Epithelial cell of esophagus (primary cell): ENCODE data around the gene CARMIL3.

ENCODE experiments used
- DNase-seq: peaks from one replicate; pipeline ENCODE4 v3.0.0; 2010; ENCODE audit warnings: low read depth
- H3K4me3 ChIP-seq: 2 replicates; pipeline ENCODE4 v1.5.1; 2011; ENCODE audit warnings: mild to moderate bottlenecking, low read length, control low read depth
- CTCF ChIP-seq: IDR thresholded peaks from 2 replicates; pipeline ENCODE4 v1.5.1; 2011; ENCODE audit warnings: low read depth, mild to moderate bottlenecking, low read length, control low read depth, inconsistent platforms; ENCODE audit not compliant: insufficient read depth; ENCODE audit errors: missing control alignments

Gene CARMIL3

GRCh38 chr14:24113801-24114531, 62.2 kb downstream of the CARMIL3 start:
- peak overlapping the region; percentile 92 for H3K4me3 ChIP-seq
- no peak for TF ChIP-seq CTCF
- peak; percentile 88 for DNase-seq

DNA sequence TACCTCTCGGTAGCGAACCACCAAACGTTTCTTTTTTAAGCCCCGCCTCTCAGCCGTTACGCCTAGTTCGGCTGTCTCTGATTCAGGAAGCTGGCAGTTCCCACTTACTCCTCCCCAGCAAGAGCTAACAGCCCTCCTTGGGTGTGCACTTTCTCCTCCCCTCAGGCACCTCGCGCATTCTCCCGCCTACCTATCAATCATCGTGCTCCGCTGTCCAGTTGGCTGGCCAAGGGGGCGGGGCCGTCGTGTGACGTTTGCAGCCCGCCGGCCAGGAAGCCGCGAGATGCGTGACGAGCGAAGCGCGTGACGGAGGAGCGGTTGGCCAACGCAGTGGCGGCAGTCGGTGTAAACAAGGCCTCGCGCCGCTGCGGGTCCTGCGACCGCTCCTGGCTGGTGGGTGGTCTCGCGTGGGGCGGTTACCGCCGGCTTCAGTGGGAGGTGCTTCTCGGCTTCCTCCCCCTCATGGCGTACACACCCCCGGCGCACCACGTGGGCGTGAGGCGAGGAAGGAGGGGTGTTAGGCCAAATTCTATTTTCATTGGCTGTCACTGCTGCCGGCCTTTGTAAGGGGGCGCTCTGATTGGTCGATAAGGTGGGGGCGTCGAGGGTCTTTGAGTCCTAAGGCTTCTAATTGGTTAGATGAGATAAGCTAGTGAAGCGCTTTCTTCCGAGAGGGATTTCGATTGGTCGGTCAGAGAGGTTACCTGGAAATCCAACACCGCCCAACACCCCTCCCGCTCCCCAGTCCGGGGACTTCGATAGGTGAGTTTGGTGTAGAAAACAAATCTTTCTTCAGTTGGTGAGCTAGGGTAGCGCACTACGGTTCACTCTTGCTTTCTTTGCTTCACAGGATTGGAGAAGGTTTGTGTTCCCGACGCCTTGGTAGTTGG, 63.0 kb downstream of the CARMIL3 start, which contains the start of the genes DCAF11 and NRL:
Gene DCAF11, plus strand, starts transcription at position 246 of the 890 bp plus-strand sequence. CDS start 818 bp downstream, outside the sequence.
Gene NRL, minus strand, starts transcription at position 418 of the 890 bp plus-strand sequence. CDS start 32,101 bp downstream, outside the sequence.
- no peak for TF ChIP-seq CTCF
- peak within 1 kb of the TSS; percentile 92 for H3K4me3 ChIP-seq
- DNase-seq, result peak; percentile 100

- TF ChIP-seq CTCF, result no peak
- no peak for DNase-seq
- peak overlapping the region; percentile 92 for H3K4me3 ChIP-seq
These were observed 63.8 kb downstream of the CARMIL3 start for GRCh38 chr14:24115422-24116127.

DNA sequence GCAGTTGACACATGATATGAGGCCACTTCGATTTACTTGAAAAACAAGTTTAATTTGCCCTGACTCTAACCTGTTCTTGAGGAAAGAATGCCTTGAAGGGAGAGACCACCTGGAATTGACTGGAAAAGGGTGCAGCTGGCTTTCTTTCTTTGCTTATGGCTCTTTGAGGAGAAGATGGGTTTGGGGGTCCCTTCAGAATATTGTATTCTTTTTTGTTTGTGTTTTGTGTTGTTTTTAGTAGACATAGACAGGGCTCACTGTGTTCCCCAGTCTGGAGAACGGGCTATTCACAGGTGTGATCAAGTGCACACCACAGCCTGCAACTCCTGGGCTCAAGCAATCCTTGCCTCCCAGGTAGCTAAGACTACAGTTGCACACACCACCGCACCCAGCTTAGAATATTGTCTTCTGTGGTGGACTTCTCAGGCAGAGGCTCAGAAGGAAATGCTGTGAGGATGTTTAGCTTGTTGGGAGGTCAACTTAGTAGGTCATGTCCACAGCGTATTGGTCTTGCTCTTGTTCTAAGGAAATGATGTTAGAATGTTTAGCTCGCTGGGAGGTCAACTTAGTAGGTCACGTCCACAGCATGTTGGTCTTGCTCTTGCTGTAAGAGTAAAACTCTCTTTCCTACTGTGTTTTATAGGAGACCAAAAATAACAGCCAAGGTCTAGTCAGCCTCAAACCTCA, 64.5 kb downstream of the CARMIL3 start:
- no peak for DNase-seq
- H3K4me3 ChIP-seq, result peak overlapping the region; percentile 92
- TF ChIP-seq CTCF, result no peak

GRCh38 chr14:24117179-24117578, 65.4 kb downstream of the CARMIL3 start:
- TF ChIP-seq CTCF, result no peak
- no peak for DNase-seq

More at GRCh38 chr14:24117179-24117578, 65.4 kb downstream of the CARMIL3 start:
- H3K4me3 ChIP-seq, result no peak overlapping the region
